ENCODE data around the gene RASA3.
"Not testable (repeated sequence)": the region's sequence is repeated elsewhere in the genome, so short reads cannot be mapped to it uniquely, and the experiment has no call there.

The RASA3 gene

GRCh38 chr13:114155926-114156883, 23.8 kb upstream of the RASA3 start:
- DNase-seq (ENCODE audit: low read depth in 3 of 3) = no peak

- no peak for DNase-seq (ENCODE audit: low read depth in 3 of 3)
Measured at GRCh38 chr13:114155320-114155719, 22.9 kb upstream of the RASA3 start.

GRCh38 chr13:114154476-114154875, 22.1 kb upstream of the RASA3 start:
- DNase-seq (ENCODE audit: low read depth in 3 of 3) = no peak

- no peak for DNase-seq (ENCODE audit: low read depth in 3 of 3)
Measured at GRCh38 chr13:114153485-114154080, 21.2 kb upstream of the RASA3 start.

GRCh38 chr13:114152831-114153371, 20.5 kb upstream of the RASA3 start:
- no peak for DNase-seq (ENCODE audit: low read depth in 3 of 3)

- no peak for DNase-seq (ENCODE audit: low read depth in 3 of 3)
Measured at GRCh38 chr13:114152285-114152645, 19.8 kb upstream of the RASA3 start.

GRCh38 chr13:114151565-114152284, 19.3 kb upstream of the RASA3 start:
- DNase-seq (ENCODE audit: low read depth in 3 of 3) = peak in 1 of 3 experiments; percentile 39

- DNase-seq (ENCODE audit: low read depth in 3 of 3) = no peak
Measured at GRCh38 chr13:114151031-114151430, 18.6 kb upstream of the RASA3 start.

- no peak for DNase-seq (ENCODE audit: low read depth in 3 of 3)
Measured at GRCh38 chr13:114149774-114150740, 17.6 kb upstream of the RASA3 start.

GRCh38 chr13:114148886-114149285, 16.5 kb upstream of the RASA3 start:
- DNase-seq (ENCODE audit: low read depth in 3 of 3) = not testable (repeated sequence)

GRCh38 chr13:114148521-114148855, 16.1 kb upstream of the RASA3 start:
- peak in 2 of 3 experiments; percentile 46 to 65 for DNase-seq (ENCODE audit: low read depth in 3 of 3)

GRCh38 chr13:114147803-114148520, 15.5 kb upstream of the RASA3 start:
- DNase-seq (ENCODE audit: low read depth in 3 of 3) = no peak

GRCh38 chr13:114146629-114147028, 14.2 kb upstream of the RASA3 start:
- no peak for DNase-seq (ENCODE audit: low read depth in 3 of 3)

GRCh38 chr13:114146173-114146572, 13.8 kb upstream of the RASA3 start:
- no peak for DNase-seq (ENCODE audit: low read depth in 3 of 3)

- no peak for DNase-seq (ENCODE audit: low read depth in 3 of 3)
Measured at GRCh38 chr13:114145722-114146121, 13.3 kb upstream of the RASA3 start.

- DNase-seq (ENCODE audit: low read depth in 3 of 3) = no peak
Measured at GRCh38 chr13:114145256-114145655, 12.8 kb upstream of the RASA3 start.

- DNase-seq (ENCODE audit: low read depth in 3 of 3) = no peak
Measured at GRCh38 chr13:114144606-114145244, 12.3 kb upstream of the RASA3 start.

GRCh38 chr13:114143806-114144605, 11.6 kb upstream of the RASA3 start:
- DNase-seq (ENCODE audit: low read depth in 3 of 3) = no peak
